Prostate gland (tissue), 2 donors: ENCODE measurements around the gene NR2E3.

ENCODE experiments used
- POLR2A ChIP-seq: fragments of 450-650 bp; IDR thresholded peaks from one replicate; pipeline ENCODE4 v1.6.1; 2016; ENCODE audit warnings: antibody characterized with exemption, mild to moderate bottlenecking
- TF ChIP-seq, protein P1 (sequence below), 4 experiments: fragments of 200-600 bp in 2 of 4; fragments of 450-650 bp in 2 of 4; sonication (generic) in 2 of 4; IDR thresholded peaks; 1 replicate in 3 of 4; 2 replicates in 1 of 4; pipeline ENCODE4 v1.5.1; 2016 to 2019; ENCODE audit warnings: antibody characterized with exemption in 4 of 4, mild to moderate bottlenecking in 2 of 4, moderate library complexity in 2 of 4

DNA sequence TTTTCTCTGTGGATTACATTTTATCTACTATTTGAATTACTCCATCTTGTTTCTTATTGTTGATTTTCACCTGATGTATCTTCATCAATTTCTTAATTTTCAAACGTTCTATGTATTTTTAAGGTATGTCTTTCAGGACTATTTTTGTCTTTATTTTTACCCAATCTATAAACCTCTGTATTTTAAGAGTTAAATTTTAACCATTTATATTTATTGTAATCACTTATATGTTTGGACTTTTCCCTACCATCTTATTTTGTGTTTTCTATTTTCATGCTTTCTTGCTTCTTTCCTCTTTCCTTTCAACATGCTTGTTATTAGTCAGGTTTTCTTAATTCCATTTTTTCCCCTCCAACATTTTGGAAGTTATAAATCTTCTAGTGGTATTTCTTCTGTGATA lies 49.5 kb upstream of the NR2E3 start:
- TF ChIP-seq, protein P1, sequence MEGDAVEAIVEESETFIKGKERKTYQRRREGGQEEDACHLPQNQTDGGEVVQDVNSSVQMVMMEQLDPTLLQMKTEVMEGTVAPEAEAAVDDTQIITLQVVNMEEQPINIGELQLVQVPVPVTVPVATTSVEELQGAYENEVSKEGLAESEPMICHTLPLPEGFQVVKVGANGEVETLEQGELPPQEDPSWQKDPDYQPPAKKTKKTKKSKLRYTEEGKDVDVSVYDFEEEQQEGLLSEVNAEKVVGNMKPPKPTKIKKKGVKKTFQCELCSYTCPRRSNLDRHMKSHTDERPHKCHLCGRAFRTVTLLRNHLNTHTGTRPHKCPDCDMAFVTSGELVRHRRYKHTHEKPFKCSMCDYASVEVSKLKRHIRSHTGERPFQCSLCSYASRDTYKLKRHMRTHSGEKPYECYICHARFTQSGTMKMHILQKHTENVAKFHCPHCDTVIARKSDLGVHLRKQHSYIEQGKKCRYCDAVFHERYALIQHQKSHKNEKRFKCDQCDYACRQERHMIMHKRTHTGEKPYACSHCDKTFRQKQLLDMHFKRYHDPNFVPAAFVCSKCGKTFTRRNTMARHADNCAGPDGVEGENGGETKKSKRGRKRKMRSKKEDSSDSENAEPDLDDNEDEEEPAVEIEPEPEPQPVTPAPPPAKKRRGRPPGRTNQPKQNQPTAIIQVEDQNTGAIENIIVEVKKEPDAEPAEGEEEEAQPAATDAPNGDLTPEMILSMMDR (IDR thresholded peaks at IDR 0.05): no peak
- TF ChIP-seq POLR2A: no peak
